Measurements from ENCODE around the gene BTBD8. TPM values are rescaled to one million over a fixed set of nuclear protein-coding genes. Genes with fewer than 3 reads are reported as not detected.

Gene BTBD8
- total and polyA plus RNA-seq, 9 of the 15 experiments (the other 6 are each of a cell fraction or from before 2014, with no cell fraction given): 0.46 to 2.3 (median 1.2) TPM

DNA sequence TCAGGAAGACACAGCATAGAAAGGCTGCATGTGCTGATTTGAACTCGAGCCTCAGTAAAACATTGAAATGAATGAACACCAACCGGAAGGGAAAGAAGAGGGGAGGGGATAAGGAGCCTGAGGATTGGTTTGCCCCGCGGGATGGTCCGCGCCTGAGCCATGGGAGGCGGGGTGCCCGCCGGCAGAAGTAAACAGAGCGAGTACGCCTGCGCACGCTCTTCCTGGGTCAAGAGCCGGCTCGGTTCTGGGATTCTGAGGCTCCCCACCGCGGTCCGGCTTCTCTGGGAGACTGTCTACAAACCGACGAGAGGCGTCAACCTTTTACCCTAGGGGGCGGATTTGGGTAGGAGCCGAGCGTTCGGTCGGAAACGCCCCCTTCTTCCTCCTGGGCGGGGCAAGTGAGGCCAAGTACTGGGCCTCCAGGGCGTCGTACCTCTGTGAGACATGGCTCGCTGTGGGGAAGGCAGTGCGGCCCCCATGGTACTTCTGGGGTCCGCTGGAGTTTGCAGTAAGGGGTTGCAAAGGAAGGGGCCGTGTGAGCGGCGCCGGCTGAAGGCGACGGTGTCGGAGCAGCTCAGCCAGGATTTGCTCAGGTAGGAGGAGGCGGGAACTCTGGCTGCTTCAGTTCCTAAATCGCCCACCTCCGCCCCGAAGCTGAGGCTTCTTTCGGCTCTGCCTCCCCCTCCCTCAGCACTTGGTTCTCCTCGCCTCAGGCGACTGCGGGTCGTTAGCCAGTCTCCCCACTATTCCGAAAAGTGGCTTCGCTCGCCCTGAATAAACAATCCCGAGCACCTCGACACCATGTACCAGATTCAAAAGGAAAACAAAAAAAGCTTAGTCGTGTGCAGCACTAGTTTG is at the start of gene BTBD8 (continued):
- TF ChIP-seq ZNF217 (CRISPR knock-in tag; IDR thresholded peaks at IDR 0.05) (no peak), ETV1 (tag; conservative IDR thresholded peaks at IDR 0.05; ENCODE audit: low read depth) (peak; percentile 52), NRF1 (conservative IDR thresholded peaks at IDR 0.05 in 1 of 2, IDR thresholded peaks at IDR 0.05 in 1 of 2) (peak; percentile 94 to 95), CTBP1 (IDR thresholded peaks at IDR 0.05; ENCODE audit: borderline replicate concordance) (peak; percentile 75; the same call in 1 of the 2 replicates), NR2C1 (IDR thresholded peaks at IDR 0.05) (0 out of 2 replicates have a peak, but pooled peaks have one; percentile 51), NR2C1 (tag; IDR thresholded peaks at IDR 0.05) (0 out of 2 replicates have a peak, but pooled peaks have one; percentile 42), RBFOX2 (IDR thresholded peaks at IDR 0.05; ENCODE audit: low read depth, low read length) (peak; percentile 86), SMAD2 (IDR thresholded peaks at IDR 0.05; ENCODE audit: low read depth, low read length) (no peak), C11orf30 (IDR thresholded peaks at IDR 0.05; ENCODE audit: low read depth) (no peak), RBM22 (IDR thresholded peaks at IDR 0.05; ENCODE audit: low read depth, low read length, poor library complexity, severe bottlenecking) (no peak), E2F1 (CRISPR knock-in tag; IDR thresholded peaks at IDR 0.05) (no peak), SREBF2 (CRISPR knock-in tag; IDR thresholded peaks at IDR 0.05) (no peak), NR2F6 (CRISPR knock-in tag; IDR thresholded peaks at IDR 0.05) (no peak), HMG20A (CRISPR knock-in tag; conservative IDR thresholded peaks at IDR 0.05) (no peak), YY1 (IDR thresholded peaks at IDR 0.05; ENCODE audit: borderline replicate concordance in 1 of 3, control insufficient read depth in 1 of 3, extremely low read depth in 1 of 3, insufficient read depth in 3 of 3, insufficient read length in 1 of 3, insufficient replicate concordance in 2 of 3, low read depth in 1 of 3, low read length in 2 of 3) (peak in 1 of 3 experiments; percentile 9), KAT2B (IDR thresholded peaks at IDR 0.05; ENCODE audit: low read depth, low read length) (no peak), EWSR1 (IDR thresholded peaks at IDR 0.05; ENCODE audit: borderline replicate concordance, low read depth, partially characterized antibody) (no peak), MTA1 (IDR thresholded peaks at IDR 0.05; ENCODE audit: borderline replicate concordance) (no peak)
- TF ChIP-seq, protein P1, sequence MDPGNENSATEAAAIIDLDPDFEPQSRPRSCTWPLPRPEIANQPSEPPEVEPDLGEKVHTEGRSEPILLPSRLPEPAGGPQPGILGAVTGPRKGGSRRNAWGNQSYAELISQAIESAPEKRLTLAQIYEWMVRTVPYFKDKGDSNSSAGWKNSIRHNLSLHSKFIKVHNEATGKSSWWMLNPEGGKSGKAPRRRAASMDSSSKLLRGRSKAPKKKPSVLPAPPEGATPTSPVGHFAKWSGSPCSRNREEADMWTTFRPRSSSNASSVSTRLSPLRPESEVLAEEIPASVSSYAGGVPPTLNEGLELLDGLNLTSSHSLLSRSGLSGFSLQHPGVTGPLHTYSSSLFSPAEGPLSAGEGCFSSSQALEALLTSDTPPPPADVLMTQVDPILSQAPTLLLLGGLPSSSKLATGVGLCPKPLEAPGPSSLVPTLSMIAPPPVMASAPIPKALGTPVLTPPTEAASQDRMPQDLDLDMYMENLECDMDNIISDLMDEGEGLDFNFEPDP (CRISPR knock-in tag; IDR thresholded peaks at IDR 0.05): no peak
- TF ChIP-seq, protein P2, sequence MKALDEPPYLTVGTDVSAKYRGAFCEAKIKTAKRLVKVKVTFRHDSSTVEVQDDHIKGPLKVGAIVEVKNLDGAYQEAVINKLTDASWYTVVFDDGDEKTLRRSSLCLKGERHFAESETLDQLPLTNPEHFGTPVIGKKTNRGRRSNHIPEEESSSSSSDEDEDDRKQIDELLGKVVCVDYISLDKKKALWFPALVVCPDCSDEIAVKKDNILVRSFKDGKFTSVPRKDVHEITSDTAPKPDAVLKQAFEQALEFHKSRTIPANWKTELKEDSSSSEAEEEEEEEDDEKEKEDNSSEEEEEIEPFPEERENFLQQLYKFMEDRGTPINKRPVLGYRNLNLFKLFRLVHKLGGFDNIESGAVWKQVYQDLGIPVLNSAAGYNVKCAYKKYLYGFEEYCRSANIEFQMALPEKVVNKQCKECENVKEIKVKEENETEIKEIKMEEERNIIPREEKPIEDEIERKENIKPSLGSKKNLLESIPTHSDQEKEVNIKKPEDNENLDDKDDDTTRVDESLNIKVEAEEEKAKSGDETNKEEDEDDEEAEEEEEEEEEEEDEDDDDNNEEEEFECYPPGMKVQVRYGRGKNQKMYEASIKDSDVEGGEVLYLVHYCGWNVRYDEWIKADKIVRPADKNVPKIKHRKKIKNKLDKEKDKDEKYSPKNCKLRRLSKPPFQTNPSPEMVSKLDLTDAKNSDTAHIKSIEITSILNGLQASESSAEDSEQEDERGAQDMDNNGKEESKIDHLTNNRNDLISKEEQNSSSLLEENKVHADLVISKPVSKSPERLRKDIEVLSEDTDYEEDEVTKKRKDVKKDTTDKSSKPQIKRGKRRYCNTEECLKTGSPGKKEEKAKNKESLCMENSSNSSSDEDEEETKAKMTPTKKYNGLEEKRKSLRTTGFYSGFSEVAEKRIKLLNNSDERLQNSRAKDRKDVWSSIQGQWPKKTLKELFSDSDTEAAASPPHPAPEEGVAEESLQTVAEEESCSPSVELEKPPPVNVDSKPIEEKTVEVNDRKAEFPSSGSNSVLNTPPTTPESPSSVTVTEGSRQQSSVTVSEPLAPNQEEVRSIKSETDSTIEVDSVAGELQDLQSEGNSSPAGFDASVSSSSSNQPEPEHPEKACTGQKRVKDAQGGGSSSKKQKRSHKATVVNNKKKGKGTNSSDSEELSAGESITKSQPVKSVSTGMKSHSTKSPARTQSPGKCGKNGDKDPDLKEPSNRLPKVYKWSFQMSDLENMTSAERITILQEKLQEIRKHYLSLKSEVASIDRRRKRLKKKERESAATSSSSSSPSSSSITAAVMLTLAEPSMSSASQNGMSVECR (CRISPR knock-in tag; IDR thresholded peaks at IDR 0.05): peak; percentile 47; the same call in 1 of the 2 replicates

Measured in K562 (cell line).